Measurements from ENCODE around the gene GMDS. TPM values are rescaled to one million over a fixed set of nuclear protein-coding genes. Genes with fewer than 3 reads are reported as not detected.

GMDS gene
- polyA plus RNA-seq, 1 of the 3 experiments (the other 2 are of a cell fraction) = 12.3 TPM

GRCh38 chr6:2187826-2188225 is 57.6 kb downstream of the GMDS start (continued):
- TF ChIP-seq FOXM1 (IDR thresholded peaks at IDR 0.05; ENCODE audit: low read depth) (no peak), NRF1 (IDR thresholded peaks at IDR 0.05; ENCODE audit: low read depth, low read length) (no peak), RCOR1 (IDR thresholded peaks at IDR 0.05; ENCODE audit: low read length) (no peak)

DNA sequence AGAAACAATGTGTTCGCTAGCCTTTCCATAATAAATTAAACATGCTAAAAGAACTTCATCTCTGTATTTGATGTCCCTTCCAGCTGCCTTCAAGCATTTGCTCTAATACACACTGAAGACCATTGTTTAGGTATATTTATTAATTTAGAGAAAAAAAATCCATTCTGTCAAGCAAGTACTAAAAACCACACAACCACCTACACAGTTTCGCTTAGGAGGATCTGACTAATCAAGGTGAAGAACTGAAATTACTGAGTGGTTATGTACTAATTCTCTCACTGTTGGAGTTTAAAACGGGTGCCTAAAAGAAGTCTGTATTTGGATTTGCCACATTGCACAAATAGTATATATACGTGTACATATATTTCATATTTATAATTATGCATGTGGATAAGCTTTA is 58.9 kb downstream of the GMDS start:
- DNase-seq = no peak
- Histone ChIP-seq H3K9me3 (no peaks in the 10 kb centered on the region), H3K79me2 (ENCODE audit: insufficient read depth) (no peaks in the 10 kb centered on the region), H3K27ac (ENCODE audit: low read depth in 2 of 2, low read length in 1 of 2) (no peak overlapping the region), H2AFZ (ENCODE audit: low read depth) (no peak overlapping the region), H3F3A (replicated peaks; ENCODE audit: insufficient read depth) (no peaks in the 10 kb centered on the region), H3K4me3 (ENCODE audit: low read depth in 2 of 2, low read length in 1 of 2) (no peak overlapping the region), H3K9ac (no peak overlapping the region), H3K9me2 (no peaks in the 10 kb centered on the region), H4K20me1 (ENCODE audit: insufficient read depth) (no peaks in the 10 kb centered on the region), H3K27me3 (ENCODE audit: insufficient read depth) (no peaks in the 10 kb centered on the region), H3K36me3 (replicated peaks in 1 of 2; ENCODE audit: control insufficient read depth in 1 of 2, insufficient read depth in 2 of 2, low read length in 1 of 2) (no peaks in the 10 kb centered on the region), H3K4me2 (no peak overlapping the region), H3K4me1 (ENCODE audit: control insufficient read depth in 1 of 2, insufficient read depth in 2 of 2, low read depth in 1 of 2, low read length in 1 of 2) (0 out of 4 replicates have a peak, but pooled peaks cover 0 to 5% of the 10 kb centered on the region in 2 experiments)
- CTCF ChIA-PET = interaction anchor here (2.6 kb wide), 1 partner anchor 168 kb away, joined by 7 read pairs; no protein-coding TSS in a partner anchor
- WGBS (ENCODE audit: low lambda C conversion rate) = 90% methylated on average over 4 of the region's 4 CpGs
- TF ChIP-seq TCF12 (IDR thresholded peaks at IDR 0.05) (no peak), EZH2phosphoT487 (IDR thresholded peaks at IDR 0.05; ENCODE audit: borderline replicate concordance, low read depth) (no peak)
- TF ChIP-seq, protein P1, sequence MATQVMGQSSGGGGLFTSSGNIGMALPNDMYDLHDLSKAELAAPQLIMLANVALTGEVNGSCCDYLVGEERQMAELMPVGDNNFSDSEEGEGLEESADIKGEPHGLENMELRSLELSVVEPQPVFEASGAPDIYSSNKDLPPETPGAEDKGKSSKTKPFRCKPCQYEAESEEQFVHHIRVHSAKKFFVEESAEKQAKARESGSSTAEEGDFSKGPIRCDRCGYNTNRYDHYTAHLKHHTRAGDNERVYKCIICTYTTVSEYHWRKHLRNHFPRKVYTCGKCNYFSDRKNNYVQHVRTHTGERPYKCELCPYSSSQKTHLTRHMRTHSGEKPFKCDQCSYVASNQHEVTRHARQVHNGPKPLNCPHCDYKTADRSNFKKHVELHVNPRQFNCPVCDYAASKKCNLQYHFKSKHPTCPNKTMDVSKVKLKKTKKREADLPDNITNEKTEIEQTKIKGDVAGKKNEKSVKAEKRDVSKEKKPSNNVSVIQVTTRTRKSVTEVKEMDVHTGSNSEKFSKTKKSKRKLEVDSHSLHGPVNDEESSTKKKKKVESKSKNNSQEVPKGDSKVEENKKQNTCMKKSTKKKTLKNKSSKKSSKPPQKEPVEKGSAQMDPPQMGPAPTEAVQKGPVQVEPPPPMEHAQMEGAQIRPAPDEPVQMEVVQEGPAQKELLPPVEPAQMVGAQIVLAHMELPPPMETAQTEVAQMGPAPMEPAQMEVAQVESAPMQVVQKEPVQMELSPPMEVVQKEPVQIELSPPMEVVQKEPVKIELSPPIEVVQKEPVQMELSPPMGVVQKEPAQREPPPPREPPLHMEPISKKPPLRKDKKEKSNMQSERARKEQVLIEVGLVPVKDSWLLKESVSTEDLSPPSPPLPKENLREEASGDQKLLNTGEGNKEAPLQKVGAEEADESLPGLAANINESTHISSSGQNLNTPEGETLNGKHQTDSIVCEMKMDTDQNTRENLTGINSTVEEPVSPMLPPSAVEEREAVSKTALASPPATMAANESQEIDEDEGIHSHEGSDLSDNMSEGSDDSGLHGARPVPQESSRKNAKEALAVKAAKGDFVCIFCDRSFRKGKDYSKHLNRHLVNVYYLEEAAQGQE (IDR thresholded peaks at IDR 0.05; ENCODE audit: low read depth, low read length) = no peak
- TF ChIP-seq, protein P2, sequence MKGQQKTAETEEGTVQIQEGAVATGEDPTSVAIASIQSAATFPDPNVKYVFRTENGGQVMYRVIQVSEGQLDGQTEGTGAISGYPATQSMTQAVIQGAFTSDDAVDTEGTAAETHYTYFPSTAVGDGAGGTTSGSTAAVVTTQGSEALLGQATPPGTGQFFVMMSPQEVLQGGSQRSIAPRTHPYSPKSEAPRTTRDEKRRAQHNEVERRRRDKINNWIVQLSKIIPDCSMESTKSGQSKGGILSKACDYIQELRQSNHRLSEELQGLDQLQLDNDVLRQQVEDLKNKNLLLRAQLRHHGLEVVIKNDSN (IDR thresholded peaks at IDR 0.05; ENCODE audit: borderline replicate concordance, low read depth) = no peak
- POLR2A ChIA-PET = no interaction called here

DNA sequence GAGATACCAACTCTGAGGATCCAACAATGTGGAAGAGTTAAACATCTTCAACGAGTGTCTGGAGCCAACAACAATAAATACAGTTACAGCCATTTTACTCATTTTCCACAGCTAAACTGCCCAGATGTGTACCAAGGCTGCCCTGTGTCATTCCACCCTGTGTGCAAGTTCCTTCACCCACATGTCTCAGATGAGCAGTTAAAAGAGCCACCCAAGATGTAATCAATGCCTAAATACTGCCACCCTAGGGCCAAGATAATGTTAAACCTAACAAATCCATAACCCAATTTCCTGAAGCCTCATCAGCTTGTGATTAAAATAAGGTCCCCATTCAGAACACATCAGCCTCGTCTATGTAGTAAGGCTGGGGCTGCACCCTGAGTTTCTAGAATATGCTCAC is 59.9 kb downstream of the GMDS start:
- 83% methylated on average over 2 of the region's 2 CpGs for WGBS (ENCODE audit: low lambda C conversion rate)
- POLR2A ChIA-PET = no interaction called here
- no peaks in the 10 kb centered on the region for H3K9me2 ChIP-seq
- H3K4me3 ChIP-seq (ENCODE audit: low read depth in 2 of 2, low read length in 1 of 2) = no peak overlapping the region
- H4K20me1 ChIP-seq (ENCODE audit: insufficient read depth) = no peaks in the 10 kb centered on the region
- H3K4me1 ChIP-seq (ENCODE audit: control insufficient read depth in 1 of 2, insufficient read depth in 2 of 2, low read depth in 1 of 2, low read length in 1 of 2) = 0 out of 4 replicates have a peak, but pooled peaks cover 0 to 5% of the 10 kb centered on the region in 2 experiments
- H3K9ac ChIP-seq = no peak overlapping the region
- no peaks in the 10 kb centered on the region for H3K27me3 ChIP-seq (ENCODE audit: insufficient read depth)
- no peaks in the 10 kb centered on the region for H3K79me2 ChIP-seq (ENCODE audit: insufficient read depth)
- H2AFZ ChIP-seq (ENCODE audit: low read depth) = no peak overlapping the region
- CTCF ChIA-PET = interaction anchor here (0.9 kb wide), 1 partner anchor 82 kb away, joined by 3 read pairs; no protein-coding TSS in a partner anchor
- TF ChIP-seq GATA2 (CRISPR knock-in tag; IDR thresholded peaks at IDR 0.05) = no peak
- no peak for TF ChIP-seq TCF12 (IDR thresholded peaks at IDR 0.05)
- no peak for TF ChIP-seq TEAD4 (IDR thresholded peaks at IDR 0.05; ENCODE audit: borderline replicate concordance, insufficient read depth)
- no peak overlapping the region for H3K27ac ChIP-seq (ENCODE audit: low read depth in 2 of 2, low read length in 1 of 2)
- H3K9me3 ChIP-seq = no peaks in the 10 kb centered on the region
- H3F3A ChIP-seq (replicated peaks; ENCODE audit: insufficient read depth) = no peaks in the 10 kb centered on the region
- DNase-seq = no peak
- H3K36me3 ChIP-seq (replicated peaks in 1 of 2; ENCODE audit: control insufficient read depth in 1 of 2, insufficient read depth in 2 of 2, low read length in 1 of 2) = no peaks in the 10 kb centered on the region
- H3K4me2 ChIP-seq = no peak overlapping the region

Measured in SK-N-SH (cell line).